ENCODE data around the gene HMCN2.

The HMCN2 gene

DNA sequence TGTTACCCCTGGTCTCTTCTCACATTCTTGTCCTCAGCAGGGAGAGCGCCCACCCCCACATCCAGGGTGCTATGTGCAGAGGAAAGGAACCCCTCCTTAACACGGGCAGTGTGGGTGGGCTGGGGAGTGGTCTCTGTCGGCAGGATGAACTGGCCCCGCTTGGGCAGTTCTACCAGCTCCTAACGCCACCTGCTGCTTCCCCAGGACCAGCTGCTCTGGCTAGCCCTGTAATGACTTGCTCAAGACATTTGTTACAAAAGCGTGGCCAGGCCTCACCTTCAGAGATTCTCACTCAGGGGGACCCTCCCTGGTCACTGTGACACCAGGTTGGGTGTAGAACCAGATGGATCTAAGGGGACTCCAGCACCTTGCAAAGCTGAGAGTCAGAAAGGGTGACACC lies 82.4 kb downstream of the HMCN2 start:
- no peak for DNase-seq

DNA sequence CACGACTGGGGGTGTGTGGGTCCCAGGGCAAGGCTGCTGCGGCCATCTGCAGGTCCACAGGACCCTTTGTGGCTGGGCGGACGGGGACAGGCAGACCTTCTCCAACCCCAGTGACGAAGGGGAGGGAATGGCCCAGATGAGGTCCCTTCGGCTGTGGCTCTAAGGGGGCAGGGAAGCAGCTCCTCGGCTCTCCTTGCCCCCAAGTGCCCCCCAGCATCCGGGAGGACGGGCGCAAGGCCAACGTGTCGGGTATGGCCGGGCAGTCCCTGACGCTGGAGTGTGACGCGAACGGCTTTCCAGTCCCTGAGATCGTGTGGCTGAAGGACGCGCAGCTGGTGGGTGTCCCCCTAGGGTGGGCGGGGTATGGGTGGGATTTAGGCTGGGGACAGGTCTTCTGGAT lies 82.8 kb downstream of the HMCN2 start:
- DNase-seq = no peak

DNA sequence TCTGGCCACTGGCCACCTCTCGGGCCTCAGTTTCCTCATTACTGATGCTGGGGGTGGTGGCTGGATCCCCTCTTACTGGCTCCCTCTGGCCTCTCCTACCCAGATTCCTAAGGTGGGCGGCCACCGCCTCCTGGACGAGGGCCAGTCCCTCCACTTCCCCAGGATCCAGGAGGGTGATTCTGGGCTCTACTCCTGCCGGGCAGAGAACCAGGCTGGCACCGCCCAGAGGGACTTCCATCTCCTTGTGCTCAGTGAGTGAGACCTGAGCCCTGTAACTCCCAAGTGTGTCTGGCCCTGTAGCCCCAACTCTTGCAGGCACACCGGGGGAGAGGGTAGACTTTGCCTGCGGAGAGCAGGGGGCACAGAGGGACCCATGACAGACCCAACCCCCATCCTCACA lies 83.3 kb downstream of the HMCN2 start:
- no peak for DNase-seq

DNA sequence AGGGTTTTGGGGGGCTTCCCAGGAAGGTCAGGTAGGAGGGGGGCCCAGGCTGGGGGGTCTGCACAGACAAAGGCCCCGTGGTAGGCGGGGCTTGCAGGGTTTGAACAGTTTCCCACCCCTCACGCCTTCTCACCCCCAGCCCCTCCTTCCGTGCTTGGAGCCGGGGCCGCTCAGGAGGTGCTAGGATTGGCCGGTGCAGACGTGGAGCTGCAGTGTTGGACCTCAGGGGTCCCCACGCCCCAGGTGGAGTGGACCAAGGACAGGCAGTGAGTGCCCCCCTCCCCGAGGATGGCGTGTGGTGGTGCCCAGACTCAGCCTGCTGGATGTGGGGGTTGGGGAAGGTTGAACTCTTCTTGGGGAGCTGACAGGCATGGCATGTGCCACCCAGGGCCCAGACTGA lies 83.8 kb downstream of the HMCN2 start:
- no peak for DNase-seq

DNA sequence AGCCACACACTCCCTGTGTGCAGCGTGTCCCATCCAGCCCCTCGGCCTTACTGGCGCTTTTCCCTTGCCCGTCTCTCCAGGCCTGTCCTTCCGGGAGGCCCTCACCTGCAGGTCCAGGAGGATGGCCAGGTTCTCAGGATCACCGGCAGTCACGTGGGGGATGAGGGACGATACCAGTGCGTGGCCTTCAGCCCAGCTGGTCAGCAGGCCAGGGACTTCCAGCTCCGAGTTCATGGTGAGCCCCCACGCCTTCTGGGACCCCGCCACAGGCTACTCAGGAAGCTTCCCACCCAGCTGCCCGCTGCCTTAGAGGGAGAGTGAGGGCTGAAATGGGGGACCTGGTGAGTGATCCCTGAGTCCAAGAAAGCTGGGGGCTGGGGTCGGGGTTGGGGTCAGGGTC lies 85.8 kb downstream of the HMCN2 start:
- DNase-seq = no peak

DNA sequence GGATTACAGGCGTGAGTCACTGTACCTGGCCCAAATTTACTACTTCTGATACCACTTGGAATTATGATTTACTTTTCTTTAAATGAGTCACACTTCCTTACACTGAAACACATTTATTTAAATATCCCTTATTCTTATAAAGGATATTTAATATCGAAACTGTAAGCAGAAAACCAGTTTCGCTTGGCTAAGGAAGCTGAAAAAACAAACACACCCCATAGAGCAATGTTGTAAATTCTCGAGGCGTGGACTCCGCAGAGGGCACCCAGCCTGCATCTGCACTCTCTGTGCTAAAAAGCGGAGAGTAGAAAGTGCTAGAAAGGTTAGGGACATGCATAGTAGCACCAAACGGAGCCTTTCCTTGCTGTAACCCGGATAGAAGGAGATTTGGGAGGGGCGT lies 86.5 kb downstream of the HMCN2 start:
- no peak for DNase-seq

- DNase-seq = no peak
Observed at GRCh38 chr9:130352586-130353285, 87.2 kb downstream of the HMCN2 start.

- DNase-seq = no peak
Observed at GRCh38 chr9:130354378-130354777, 88.8 kb downstream of the HMCN2 start.

GRCh38 chr9:130354806-130355205 lies 89.2 kb downstream of the HMCN2 start:
- no peak for DNase-seq

GRCh38 chr9:130356033-130356432 lies 90.5 kb downstream of the HMCN2 start:
- no peak for DNase-seq

GRCh38 chr9:130356877-130357584 lies 91.5 kb downstream of the HMCN2 start:
- no peak for DNase-seq

DNA sequence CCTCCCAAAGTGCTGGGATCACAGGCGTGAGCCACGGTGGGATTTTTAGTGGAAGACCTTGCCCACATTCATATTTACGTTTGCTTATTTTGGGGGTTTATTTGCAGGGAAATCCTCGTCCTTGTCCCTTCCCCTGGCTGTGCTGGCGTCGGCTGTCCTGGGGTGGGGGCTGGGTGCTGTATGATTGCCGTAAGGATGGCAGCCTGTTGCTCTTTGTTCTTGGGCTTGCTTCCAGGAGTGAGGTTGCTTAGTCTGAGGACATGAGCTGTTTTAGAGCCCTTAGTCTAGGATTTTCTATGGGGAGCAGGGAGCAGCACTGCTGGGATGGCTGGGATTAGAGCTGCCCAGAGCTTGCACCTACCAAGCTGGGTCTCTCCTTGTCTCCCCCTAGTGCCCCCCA lies 93.4 kb downstream of the HMCN2 start:
- no peak for DNase-seq

- DNase-seq = no peak
Observed at GRCh38 chr9:130359819-130360218, 94.3 kb downstream of the HMCN2 start.

- no peak for DNase-seq
Observed at GRCh38 chr9:130360672-130361071, 95.1 kb downstream of the HMCN2 start.

GRCh38 chr9:130361873-130362362 lies 96.4 kb downstream of the HMCN2 start:
- no peak for DNase-seq

DNA sequence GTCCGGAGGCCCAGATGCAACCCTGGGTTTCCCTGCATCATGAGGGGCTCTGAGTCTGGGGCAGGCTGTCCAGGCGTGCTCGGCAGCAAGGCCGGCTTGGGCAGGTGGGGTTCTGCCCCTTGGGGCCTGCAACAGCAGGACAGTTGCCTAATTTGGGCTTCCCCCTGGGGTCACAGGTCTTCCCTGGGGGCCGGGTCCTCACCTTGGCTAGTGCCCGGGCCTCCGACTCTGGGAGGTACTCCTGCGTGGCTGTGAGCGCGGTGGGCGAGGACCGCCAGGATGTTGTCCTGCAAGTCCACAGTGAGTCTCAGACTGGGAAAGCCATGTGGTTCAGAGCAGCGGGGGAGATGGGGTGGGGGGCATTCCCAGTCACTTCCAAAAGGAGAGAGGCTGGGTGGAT lies 97.1 kb downstream of the HMCN2 start:
- no peak for DNase-seq

- DNase-seq = no peak
Observed at GRCh38 chr9:130363755-130364404, 98.3 kb downstream of the HMCN2 start.

DNA sequence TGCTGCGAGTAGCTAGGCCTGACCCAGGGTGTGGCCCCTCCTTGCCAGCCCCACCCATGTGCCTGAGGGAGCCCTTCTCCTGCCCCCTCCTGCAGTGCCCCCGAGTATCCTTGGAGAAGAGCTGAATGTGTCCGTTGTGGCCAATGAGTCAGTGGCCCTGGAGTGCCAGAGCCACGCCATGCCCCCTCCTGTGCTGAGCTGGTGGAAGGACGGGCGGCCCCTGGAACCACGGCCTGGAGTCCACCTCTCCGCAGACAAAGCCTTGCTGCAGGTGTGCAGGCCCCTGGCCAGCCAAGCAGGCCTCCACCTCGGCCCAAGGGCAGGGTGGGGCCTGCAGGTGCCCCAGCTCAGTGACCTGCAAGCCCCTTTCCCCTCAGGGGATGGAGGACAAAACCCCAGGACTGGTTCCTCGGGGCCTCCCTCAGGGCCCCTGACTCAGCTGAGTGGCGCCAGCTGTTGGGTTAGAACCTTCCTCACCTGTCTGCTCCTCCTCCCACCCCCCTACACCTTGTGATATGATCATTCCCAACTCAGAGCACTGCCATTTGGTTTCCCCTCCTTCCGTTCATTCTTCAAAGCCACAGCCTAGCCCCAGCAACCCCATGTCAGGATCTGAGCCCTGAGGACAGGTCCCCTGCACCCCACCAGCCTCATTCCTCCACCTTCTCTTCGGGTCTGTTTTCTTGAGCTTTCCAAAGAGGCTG lies 99.2 kb downstream of the HMCN2 start:
- no peak for DNase-seq

GRCh38 chr9:130365323-130365721 lies 99.8 kb downstream of the HMCN2 start:
- no peak for DNase-seq

- no peak for DNase-seq
Observed at GRCh38 chr9:130366072-130366471, 100.5 kb downstream of the HMCN2 start.

DNA sequence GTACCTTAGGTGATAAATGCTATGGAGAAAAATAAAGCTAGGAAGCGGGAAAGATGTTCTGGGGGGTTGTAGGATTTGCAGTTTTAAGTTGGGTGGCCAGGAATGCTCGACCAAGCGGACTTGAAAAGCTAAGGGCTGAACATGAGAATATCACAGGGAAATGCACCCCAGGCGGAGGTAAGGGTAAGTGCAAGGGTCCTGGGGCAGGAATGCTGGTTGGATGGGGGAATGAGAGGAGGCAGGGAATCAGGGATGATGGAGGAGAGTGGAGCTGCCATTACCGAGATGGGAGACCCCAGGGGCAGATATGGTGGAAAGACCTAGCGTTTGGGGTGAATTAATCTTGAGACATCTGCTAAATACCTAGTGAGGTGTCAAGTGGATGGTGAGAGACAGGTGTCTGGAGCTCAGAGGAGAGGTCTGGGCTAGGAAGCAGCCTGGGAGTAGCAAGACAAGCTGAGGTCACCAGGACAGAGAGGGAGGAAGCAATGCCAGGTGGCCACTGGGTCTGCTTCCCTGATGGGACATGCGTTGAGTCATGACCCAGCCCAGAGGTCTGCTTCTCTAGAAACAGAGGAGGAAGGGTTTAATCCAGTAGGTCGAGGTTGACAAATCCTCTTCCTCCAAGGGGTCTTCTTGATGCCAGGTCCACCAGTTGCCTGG lies 101.5 kb downstream of the HMCN2 start:
- no peak for DNase-seq

DNA sequence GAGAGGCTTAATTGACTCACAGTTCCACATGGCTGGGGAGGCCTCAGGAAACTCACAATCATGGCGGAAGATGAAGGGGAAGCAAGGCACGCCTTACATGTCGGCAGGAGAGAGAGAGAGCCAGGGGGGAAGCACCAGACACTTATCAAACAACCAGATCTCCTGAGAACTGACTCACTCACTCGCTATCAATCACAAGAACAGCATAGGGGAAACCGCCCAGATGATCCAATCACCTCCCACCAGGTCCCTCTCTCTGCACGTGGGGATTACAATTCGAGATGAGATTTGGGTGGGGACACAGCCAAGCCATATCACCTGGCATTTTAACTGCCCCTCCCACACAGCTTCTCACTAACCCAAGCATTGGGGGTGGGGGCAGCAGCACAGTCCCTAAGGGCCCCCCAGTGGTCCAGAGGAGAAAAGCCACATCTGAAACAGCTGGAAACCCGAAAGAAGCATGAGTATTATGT lies 103.1 kb downstream of the HMCN2 start:
- DNase-seq = no peak

- DNase-seq = no peak
Observed at GRCh38 chr9:130370226-130370625, 104.7 kb downstream of the HMCN2 start.

Measured in NCI-H2029 (cell line).